ENCODE data around the gene TXLNG. TPM values are rescaled to one million over a fixed set of nuclear protein-coding genes. Genes with fewer than 3 reads are reported as not detected.
"Not testable (repeated sequence)": the region's sequence is repeated elsewhere in the genome, so short reads cannot be mapped to it uniquely, and the experiment has no call there.

Gene TXLNG
- polyA plus RNA-seq, 3 donors, result 5.0 to 19.2 (median 11.0) TPM

GRCh38 chrX:16779815-16780214 lies 6.5 kb upstream of the TXLNG start:
- 56 to 80% (median 77%) methylated on average over 2 of the region's 2 CpGs for WGBS, 3 donors
- H3K27ac ChIP-seq (ENCODE audit: low read depth, low read length), result not testable (repeated sequence)

GRCh38 chrX:16783452-16783851 lies 2.8 kb upstream of the TXLNG start:
- WGBS, 3 donors, result 92 to 96% (median 95%) methylated on average over 17 of the region's 17 CpGs
- no peak overlapping the region for H3K27ac ChIP-seq (ENCODE audit: low read depth, low read length)

GRCh38 chrX:16784440-16784839 lies 1.8 kb upstream of the TXLNG start:
- H3K27ac ChIP-seq (ENCODE audit: low read depth, low read length), result not testable (repeated sequence)
- 60 to 87% (median 81%) methylated on average over 16 to 18 of the region's 18 CpGs for WGBS, 3 donors

GRCh38 chrX:16785247-16786138 lies 773 bp upstream of the TXLNG start:
- H3K27ac ChIP-seq (ENCODE audit: low read depth, low read length), result no peak overlapping the region
- 9 to 19% (median 16%) methylated on average over 39 of the region's 39 CpGs for WGBS, 3 donors

- peak overlapping the region; percentile 22 for H3K27ac ChIP-seq (ENCODE audit: low read depth, low read length)
- 1 to 5% (median 5%) methylated on average over 15 to 50 of the region's 73 CpGs for WGBS, 3 donors
These were observed 797 bp downstream of the TXLNG start for GRCh38 chrX:16786791-16787735.

GRCh38 chrX:16788477-16788876 lies 2.2 kb downstream of the TXLNG start:
- 40 to 63% (median 58%) methylated on average over 5 of the region's 5 CpGs for WGBS, 3 donors
- H3K27ac ChIP-seq (ENCODE audit: low read depth, low read length), result no peak overlapping the region

- 83 to 95% (median 93%) methylated on average over 4 of the region's 4 CpGs for WGBS, 3 donors
- H3K27ac ChIP-seq (ENCODE audit: low read depth, low read length), result no peak overlapping the region
These were observed 10.0 kb downstream of the TXLNG start for GRCh38 chrX:16796298-16796697.

- H3K27ac ChIP-seq (ENCODE audit: low read depth, low read length), result no peak overlapping the region
- 59 to 82% (median 76%) methylated on average over 5 of the region's 5 CpGs for WGBS, 3 donors
These were observed 11.1 kb downstream of the TXLNG start for GRCh38 chrX:16797358-16797757.

- no peak overlapping the region for H3K27ac ChIP-seq (ENCODE audit: low read depth, low read length)
- 65 to 87% (median 74%) methylated on average over 4 of the region's 4 CpGs for WGBS, 3 donors
These were observed 11.6 kb downstream of the TXLNG start for GRCh38 chrX:16797841-16798240.

GRCh38 chrX:16804923-16805464 lies 18.7 kb downstream of the TXLNG start:
- 93 to 95% (median 94%) methylated on average over 7 to 8 of the region's 8 CpGs for WGBS, 3 donors
- no peak overlapping the region for H3K27ac ChIP-seq (ENCODE audit: low read depth, low read length)

GRCh38 chrX:16807548-16807947 lies 21.3 kb downstream of the TXLNG start:
- no peak overlapping the region for H3K27ac ChIP-seq (ENCODE audit: low read depth, low read length)

GRCh38 chrX:16807976-16808542 lies 21.8 kb downstream of the TXLNG start:
- 18 to 43% (median 34%) methylated on average over 4 of the region's 4 CpGs for WGBS, 3 donors
- no peak overlapping the region for H3K27ac ChIP-seq (ENCODE audit: low read depth, low read length)

- WGBS, 3 donors, result 61 to 100% (median 86%) methylated on average over 1 of the region's 1 CpG
- H3K27ac ChIP-seq (ENCODE audit: low read depth, low read length), result no peak overlapping the region
These were observed 28.3 kb downstream of the TXLNG start for GRCh38 chrX:16814597-16814996.

- H3K27ac ChIP-seq (ENCODE audit: low read depth, low read length), result no peak overlapping the region
- 58 to 72% (median 69%) methylated on average over 5 of the region's 5 CpGs for WGBS, 3 donors
These were observed 33.4 kb downstream of the TXLNG start for GRCh38 chrX:16819634-16820033.

- H3K27ac ChIP-seq (ENCODE audit: low read depth, low read length), result no peak overlapping the region
- 87 to 93% (median 91%) methylated on average over 2 of the region's 2 CpGs for WGBS, 3 donors
These were observed 36.5 kb downstream of the TXLNG start for GRCh38 chrX:16822723-16823122.

GRCh38 chrX:16825264-16826035 lies 39.2 kb downstream of the TXLNG start:
- 83 to 85% (median 84%) methylated on average over 8 of the region's 8 CpGs for WGBS, 3 donors
- no peak overlapping the region for H3K27ac ChIP-seq (ENCODE audit: low read depth, low read length)

- WGBS, 3 donors, result 45 to 76% (median 68%) methylated on average over 3 of the region's 3 CpGs
- H3K27ac ChIP-seq (ENCODE audit: low read depth, low read length), result no peak overlapping the region
These were observed 39.9 kb downstream of the TXLNG start for GRCh38 chrX:16826207-16826606.

GRCh38 chrX:16827225-16827624 lies 41.0 kb downstream of the TXLNG start:
- WGBS, 3 donors, result 81 to 94% (median 89%) methylated on average over 2 of the region's 2 CpGs
- H3K27ac ChIP-seq (ENCODE audit: low read depth, low read length), result no peak overlapping the region
